ENCODE data around the gene ALOX5.

The ALOX5 gene

GRCh38 chr10:45446858-45447257 is 72.8 kb downstream of the ALOX5 start:
- H3K27ac ChIP-seq (ENCODE audit: low read length): no peak overlapping the region
- H3K27me3 ChIP-seq (replicated peaks; ENCODE audit: insufficient read depth, low read length): no peaks in the 10 kb centered on the region
- no peaks in the 10 kb centered on the region for H4K20me1 ChIP-seq (ENCODE audit: insufficient read depth, low read length)
- no peak for DNase-seq
- H3K4me3 ChIP-seq (ENCODE audit: low read length): no peak overlapping the region
- H3K36me3 ChIP-seq (replicated peaks; ENCODE audit: insufficient read depth, low read length): no peaks in the 10 kb centered on the region
- H3K9me3 ChIP-seq (replicated peaks; ENCODE audit: insufficient read depth, low read length): no peaks in the 10 kb centered on the region
- TF ChIP-seq EZH2phosphoT487 (IDR thresholded peaks at IDR 0.05; ENCODE audit: low read length) (no peak), CTCF (IDR thresholded peaks at IDR 0.05; ENCODE audit: low read length) (no peak), EZH2 (optimal IDR thresholded peaks at IDR 0.05; ENCODE audit: low read depth, low read length) (no peak)
- H3K4me1 ChIP-seq (ENCODE audit: low read length): no peaks in the 10 kb centered on the region
- no peak overlapping the region for H2AFZ ChIP-seq (ENCODE audit: low read length)
- no peak overlapping the region for H3K9ac ChIP-seq (ENCODE audit: low read length)
- no peaks in the 10 kb centered on the region for H3K79me2 ChIP-seq (ENCODE audit: low read length)
- no peak overlapping the region for H3K4me2 ChIP-seq (ENCODE audit: low read depth, low read length)
- H3F3A ChIP-seq (ENCODE audit: insufficient read depth, low read length): no peaks in the 10 kb centered on the region
- H3K9me2 ChIP-seq (replicated peaks; ENCODE audit: insufficient read depth, low read length): no peaks in the 10 kb centered on the region

- Histone ChIP-seq H3K27ac (ENCODE audit: low read length) (no peak overlapping the region), H3K4me2 (ENCODE audit: low read depth, low read length) (no peak overlapping the region), H3K36me3 (replicated peaks; ENCODE audit: insufficient read depth, low read length) (no peaks in the 10 kb centered on the region), H3K79me2 (ENCODE audit: low read length) (no peaks in the 10 kb centered on the region), H3K27me3 (replicated peaks; ENCODE audit: insufficient read depth, low read length) (no peaks in the 10 kb centered on the region), H3K9me2 (replicated peaks; ENCODE audit: insufficient read depth, low read length) (no peaks in the 10 kb centered on the region), H3K9me3 (replicated peaks; ENCODE audit: insufficient read depth, low read length) (no peaks in the 10 kb centered on the region), H3K4me1 (ENCODE audit: low read length) (no peaks in the 10 kb centered on the region), H2AFZ (ENCODE audit: low read length) (no peak overlapping the region), H3F3A (ENCODE audit: insufficient read depth, low read length) (no peaks in the 10 kb centered on the region), H3K4me3 (ENCODE audit: low read length) (no peak overlapping the region), H4K20me1 (ENCODE audit: insufficient read depth, low read length) (no peaks in the 10 kb centered on the region), H3K9ac (ENCODE audit: low read length) (no peak overlapping the region)
- TF ChIP-seq CTCF (IDR thresholded peaks at IDR 0.05; ENCODE audit: low read length) (no peak), EZH2 (optimal IDR thresholded peaks at IDR 0.05; ENCODE audit: low read depth, low read length) (no peak), EZH2phosphoT487 (IDR thresholded peaks at IDR 0.05; ENCODE audit: low read length) (no peak)
- no peak for DNase-seq
These were observed 73.4 kb downstream of the ALOX5 start for GRCh38 chr10:45447416-45447815.

GRCh38 chr10:45450866-45451265 is 76.8 kb downstream of the ALOX5 start:
- no peaks in the 10 kb centered on the region for H3K79me2 ChIP-seq (ENCODE audit: low read length)
- H3F3A ChIP-seq (ENCODE audit: insufficient read depth, low read length): peaks cover 6% of the 10 kb centered on the region; the same call in 1 of the 2 replicates
- no peaks in the 10 kb centered on the region for H3K9me2 ChIP-seq (replicated peaks; ENCODE audit: insufficient read depth, low read length)
- no peak overlapping the region for H3K4me2 ChIP-seq (ENCODE audit: low read depth, low read length)
- H3K4me3 ChIP-seq (ENCODE audit: low read length): no peak overlapping the region
- no peaks in the 10 kb centered on the region for H3K36me3 ChIP-seq (replicated peaks; ENCODE audit: insufficient read depth, low read length)
- H3K27me3 ChIP-seq (replicated peaks; ENCODE audit: insufficient read depth, low read length): no peaks in the 10 kb centered on the region
- H3K4me1 ChIP-seq (ENCODE audit: low read length): peaks cover 20% of the 10 kb centered on the region
- H3K27ac ChIP-seq (ENCODE audit: low read length): no peak overlapping the region
- no peak for TF ChIP-seq EZH2 (optimal IDR thresholded peaks at IDR 0.05; ENCODE audit: low read depth, low read length)
- no peak for TF ChIP-seq CTCF (IDR thresholded peaks at IDR 0.05; ENCODE audit: low read length)
- no peak for TF ChIP-seq EZH2phosphoT487 (IDR thresholded peaks at IDR 0.05; ENCODE audit: low read length)
- H2AFZ ChIP-seq (ENCODE audit: low read length): no peak overlapping the region
- no peak overlapping the region for H3K9ac ChIP-seq (ENCODE audit: low read length)
- no peaks in the 10 kb centered on the region for H4K20me1 ChIP-seq (ENCODE audit: insufficient read depth, low read length)
- no peak for DNase-seq
- H3K9me3 ChIP-seq (replicated peaks; ENCODE audit: insufficient read depth, low read length): no peaks in the 10 kb centered on the region
